Hepatocyte (in vitro differentiated cells): Measurements from ENCODE around the gene DUSP16. TPM values are rescaled to one million over a fixed set of nuclear protein-coding genes. Genes with fewer than 3 reads are reported as not detected.
A peak's percentile ranks its signal among the peaks of the same experiment; 100 is the strongest.

Experiments
- DNase-seq: peaks from one replicate; pipeline ENCODE4 v3.0.0-alpha.2; 2016; ENCODE audit warnings: low spot score
- H2AFZ ChIP-seq: fragments of 200-600 bp; sonication (generic); 2 replicates; pipeline ENCODE4 v1.6.0; 2016; ENCODE audit warnings: antibody characterized with exemption, mild to moderate bottlenecking
- H3K27ac ChIP-seq: fragments of 200-600 bp; sonication (generic); 2 replicates; pipeline ENCODE4 v1.5.1; 2016; ENCODE audit warnings: mild to moderate bottlenecking
- H3K27me3 ChIP-seq: fragments of 200-600 bp; sonication (generic); 2 replicates; pipeline ENCODE4 v1.6.1; 2016
- H3K36me3 ChIP-seq: fragments of 200-600 bp; sonication (generic); replicated peaks from 2 replicates; pipeline ENCODE4 v1.5.1; 2016; ENCODE audit warnings: low read depth; ENCODE audit not compliant: insufficient read depth
- H3K4me1 ChIP-seq: fragments of 200-600 bp; sonication (generic); 2 replicates; pipeline ENCODE4 v1.5.1; 2016; ENCODE audit warnings: mild to moderate bottlenecking, moderate library complexity; ENCODE audit not compliant: insufficient read depth
- H3K4me2 ChIP-seq: fragments of 200-600 bp; sonication (generic); 2 replicates; pipeline ENCODE4 v1.6.0; 2016
- H3K4me3 ChIP-seq: fragments of 200-600 bp; sonication (generic); 2 replicates; pipeline ENCODE4 v1.5.1; 2016; ENCODE audit warnings: mild to moderate bottlenecking
- H3K79me2 ChIP-seq: fragments of 200-600 bp; sonication (generic); 2 replicates; pipeline ENCODE4 v1.6.0; 2017; ENCODE audit warnings: mild to moderate bottlenecking
- H3K9me2 ChIP-seq: fragments of 200-600 bp; sonication (generic); replicated peaks from 2 replicates; pipeline ENCODE4 v1.6.0; 2017; ENCODE audit warnings: mild to moderate bottlenecking; ENCODE audit not compliant: insufficient read depth
- H3K9me3 ChIP-seq: fragments of 200-600 bp; sonication (generic); 2 replicates; pipeline ENCODE4 v1.5.1; 2016; ENCODE audit warnings: low read depth, mild to moderate bottlenecking
- H4K20me1 ChIP-seq: fragments of 200-600 bp; sonication (generic); 2 replicates; pipeline ENCODE4 v1.6.0; 2016; ENCODE audit warnings: mild to moderate bottlenecking; ENCODE audit not compliant: insufficient read depth, poor library complexity, severe bottlenecking
- EZH2 ChIP-seq: fragments of 200-600 bp; sonication (generic); IDR thresholded peaks from 2 replicates; pipeline ENCODE4 v1.6.1; 2016; ENCODE audit warnings: antibody characterized with exemption, mild to moderate bottlenecking, borderline replicate concordance
- EZH2phosphoT487 ChIP-seq: fragments of 200-600 bp; sonication (generic); IDR thresholded peaks from one replicate; pipeline ENCODE4 v1.6.1; 2018; ENCODE audit warnings: antibody characterized with exemption, mild to moderate bottlenecking, low read depth, moderate library complexity; ENCODE audit not compliant: unreplicated experiment, severe bottlenecking
- WGBS: methylation state at CpG from one replicate; pipeline ENCODE4 v1.1.6; 2016; ENCODE audit warnings: low lambda C conversion rate; ENCODE audit errors: missing lambda C conversion rate; 5-methylcytosine and 5-hydroxymethylcytosine counted together
- polyA plus RNA-seq: library from polyadenylated mRNA; unstranded; fragments of >200 nt; fragmentation: Nextera tagmentation; extraction: Ambion mirVana; gene quantifications from 2 replicates; pipeline ENCODE4 v1.2.1, GENCODE V29; 2016
- total RNA-seq: library from RNA; depleted of rRNA; stranded (reverse); fragments of >200 nt; gene quantifications from 2 replicates; pipeline ENCODE4 v1.2.3, GENCODE V29; 2014
- TF ChIP-seq, protein P1 (sequence below): fragments of 200-600 bp; sonication (generic); IDR thresholded peaks from 2 replicates; pipeline ENCODE4 v1.5.1; 2016; ENCODE audit warnings: antibody characterized with exemption, mild to moderate bottlenecking; ENCODE audit not compliant: poor library complexity

The DUSP16 gene
- total and polyA plus RNA-seq, 2 experiments from 2014 or later, result 13.4 to 74.1 TPM

DNA sequence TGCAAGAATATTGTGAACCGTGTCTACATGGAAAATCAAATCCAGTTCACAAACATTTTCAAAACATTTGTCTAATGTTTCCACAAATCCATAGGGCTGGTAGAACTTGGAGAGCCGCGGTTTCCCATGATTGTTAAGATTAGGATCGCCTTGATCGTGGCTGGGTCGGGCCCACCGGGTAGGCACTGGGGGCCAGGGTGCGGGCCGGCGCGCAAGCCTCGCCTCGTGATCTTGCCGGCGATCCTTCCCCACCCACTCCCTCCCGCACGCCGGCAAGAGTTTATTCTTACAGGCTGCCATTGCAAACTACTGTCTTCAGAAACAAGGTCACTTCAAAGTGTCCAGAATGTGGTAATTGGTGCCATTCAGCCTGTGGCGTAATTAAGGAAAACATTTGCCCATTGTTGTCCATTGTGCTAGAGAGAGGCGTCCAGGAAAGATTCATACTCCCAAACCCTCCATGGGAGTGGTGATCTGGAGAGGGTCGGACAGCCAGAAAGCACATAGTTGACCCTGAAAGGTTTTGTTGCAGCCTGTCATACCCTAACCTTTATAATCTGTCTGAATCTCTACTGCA is 110.2 kb downstream of the DUSP16 start:
- no peaks in the 10 kb centered on the region for H3K36me3 ChIP-seq
- H3K4me3 ChIP-seq, result no peak overlapping the region
- H3K9me2 ChIP-seq, result no peaks in the 10 kb centered on the region
- H4K20me1 ChIP-seq, result no peaks in the 10 kb centered on the region
- 95% methylated on average over 21 of the region's 21 CpGs for WGBS
- peak overlapping the region; percentile 96 for H3K27ac ChIP-seq
- H3K4me1 ChIP-seq, result peaks cover 28% of the 10 kb centered on the region
- H2AFZ ChIP-seq, result no peak overlapping the region
- no peaks in the 10 kb centered on the region for H3K9me3 ChIP-seq
- no peaks in the 10 kb centered on the region for H3K27me3 ChIP-seq
- no peak overlapping the region for H3K4me2 ChIP-seq
- TF ChIP-seq EZH2phosphoT487 (no peak), EZH2 (no peak)
- TF ChIP-seq, protein P1, sequence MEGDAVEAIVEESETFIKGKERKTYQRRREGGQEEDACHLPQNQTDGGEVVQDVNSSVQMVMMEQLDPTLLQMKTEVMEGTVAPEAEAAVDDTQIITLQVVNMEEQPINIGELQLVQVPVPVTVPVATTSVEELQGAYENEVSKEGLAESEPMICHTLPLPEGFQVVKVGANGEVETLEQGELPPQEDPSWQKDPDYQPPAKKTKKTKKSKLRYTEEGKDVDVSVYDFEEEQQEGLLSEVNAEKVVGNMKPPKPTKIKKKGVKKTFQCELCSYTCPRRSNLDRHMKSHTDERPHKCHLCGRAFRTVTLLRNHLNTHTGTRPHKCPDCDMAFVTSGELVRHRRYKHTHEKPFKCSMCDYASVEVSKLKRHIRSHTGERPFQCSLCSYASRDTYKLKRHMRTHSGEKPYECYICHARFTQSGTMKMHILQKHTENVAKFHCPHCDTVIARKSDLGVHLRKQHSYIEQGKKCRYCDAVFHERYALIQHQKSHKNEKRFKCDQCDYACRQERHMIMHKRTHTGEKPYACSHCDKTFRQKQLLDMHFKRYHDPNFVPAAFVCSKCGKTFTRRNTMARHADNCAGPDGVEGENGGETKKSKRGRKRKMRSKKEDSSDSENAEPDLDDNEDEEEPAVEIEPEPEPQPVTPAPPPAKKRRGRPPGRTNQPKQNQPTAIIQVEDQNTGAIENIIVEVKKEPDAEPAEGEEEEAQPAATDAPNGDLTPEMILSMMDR, result no peak
- no peaks in the 10 kb centered on the region for H3K79me2 ChIP-seq
- DNase-seq, result no peak

DNA sequence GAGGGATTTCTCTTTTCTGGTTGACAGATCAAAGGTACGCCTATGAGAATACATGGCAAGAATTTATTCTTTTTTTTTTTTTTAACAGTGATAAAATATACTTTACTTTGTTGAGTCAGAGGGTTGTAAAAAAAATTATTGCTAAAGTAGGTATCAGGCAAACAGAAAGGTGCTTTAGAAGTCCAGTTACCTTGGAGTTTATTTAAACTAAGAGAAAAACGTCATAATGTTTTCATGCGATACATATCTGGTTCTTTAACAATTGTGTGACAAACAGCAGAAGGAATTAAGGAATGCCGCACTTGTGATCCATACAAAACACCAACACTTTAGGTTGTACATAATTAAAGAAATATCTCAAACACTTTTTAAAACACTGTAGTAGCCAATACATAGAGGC is 111.6 kb downstream of the DUSP16 start:
- Histone ChIP-seq H3K9me3 (no peaks in the 10 kb centered on the region), H3K27me3 (no peaks in the 10 kb centered on the region), H3K79me2 (peaks cover 2% of the 10 kb centered on the region), H3K4me2 (peak overlapping the region; percentile 61), H2AFZ (no peak overlapping the region), H4K20me1 (no peaks in the 10 kb centered on the region), H3K36me3 (no peaks in the 10 kb centered on the region), H3K4me1 (peaks cover 28% of the 10 kb centered on the region), H3K4me3 (no peak overlapping the region), H3K9me2 (no peaks in the 10 kb centered on the region), H3K27ac (peak overlapping the region; percentile 96)
- DNase-seq, result no peak
- TF ChIP-seq EZH2phosphoT487, result no peak
- TF ChIP-seq EZH2, result no peak
- TF ChIP-seq, protein P1, result no peak
- 55% methylated on average over 4 of the region's 4 CpGs for WGBS

DNA sequence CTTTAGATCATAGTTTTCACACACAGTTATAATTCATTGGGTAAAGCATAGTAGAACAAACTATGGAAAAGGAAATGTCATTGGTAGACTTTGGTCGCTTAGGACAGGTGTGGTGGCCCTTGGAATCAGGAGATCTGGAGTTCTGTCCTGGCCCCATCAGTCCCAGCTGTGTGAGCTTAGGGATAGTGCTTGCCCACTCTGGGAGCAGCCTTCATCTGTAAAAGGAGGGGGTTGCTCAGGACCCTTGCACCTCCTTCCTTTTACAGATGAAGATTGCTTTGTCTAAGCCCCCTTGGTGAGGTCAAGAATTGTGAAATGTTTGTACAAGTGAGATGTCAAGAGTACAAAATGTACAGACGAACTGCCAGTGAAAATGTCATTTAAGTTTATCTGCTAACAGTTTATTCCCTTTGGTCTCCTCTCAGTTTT is 112.6 kb downstream of the DUSP16 start:
- peak overlapping the region; percentile 61 for H3K4me2 ChIP-seq
- H3K36me3 ChIP-seq, result no peaks in the 10 kb centered on the region
- H3K27me3 ChIP-seq, result no peaks in the 10 kb centered on the region
- H4K20me1 ChIP-seq, result no peaks in the 10 kb centered on the region
- TF ChIP-seq EZH2 (no peak), EZH2phosphoT487 (no peak)
- TF ChIP-seq, protein P1, result no peak
- no peak overlapping the region for H2AFZ ChIP-seq
- H3K27ac ChIP-seq, result peak overlapping the region; percentile 96
- H3K79me2 ChIP-seq, result peaks cover 4% of the 10 kb centered on the region
- 61% methylated on average over 2 of the region's 2 CpGs for WGBS
- no peaks in the 10 kb centered on the region for H3K9me3 ChIP-seq
- H3K9me2 ChIP-seq, result no peaks in the 10 kb centered on the region
- no peak overlapping the region for H3K4me3 ChIP-seq
- peaks cover 28% of the 10 kb centered on the region for H3K4me1 ChIP-seq
- DNase-seq, result no peak
